Calu3 (cell line): ENCODE data around the gene GUK1. TPM values are rescaled to one million over a fixed set of nuclear protein-coding genes. Genes with fewer than 3 reads are reported as not detected.

Experiments used
- BruUV-seq: library from RNA; stranded (reverse); fragments of 400-500 nt; replicated peaks from 2 replicates; lab custom pipeline; 2021; lab: Mats Ljungman, UMichigan
- CTCF ChIA-PET: fragments of 300-600 bp; sonication (Branson Sonifier 250); formaldehyde crosslinking; loops from one replicate; lab custom pipeline; 2022; ENCODE audit warnings: antibody characterized with exemption; lab: Charles Lee
- DNase-seq: peaks from one replicate; pipeline ENCODE4 v3.0.0; 2022
- H3K27ac Mint-ChIP-seq: one replicate; pipeline ENCODE4 v1.8.0; 2022; ENCODE audit warnings: mixed read lengths; ENCODE audit not compliant: unreplicated experiment
- H3K27me3 Mint-ChIP-seq: one replicate; pipeline ENCODE4 v1.8.0; 2022; ENCODE audit warnings: mixed read lengths; ENCODE audit not compliant: unreplicated experiment
- H3K36me3 Mint-ChIP-seq: one replicate; pipeline ENCODE4 v1.8.0; 2022; ENCODE audit warnings: mild to moderate bottlenecking, moderate library complexity, mixed read lengths; ENCODE audit not compliant: insufficient read depth, unreplicated experiment
- H3K4me1 Mint-ChIP-seq: one replicate; pipeline ENCODE4 v1.8.0; 2022; ENCODE audit warnings: mild to moderate bottlenecking, low read depth, mixed read lengths; ENCODE audit not compliant: unreplicated experiment
- H3K4me3 Mint-ChIP-seq: one replicate; pipeline ENCODE4 v1.8.0; 2022; ENCODE audit warnings: mild to moderate bottlenecking, low read depth, moderate library complexity, mixed read lengths; ENCODE audit not compliant: unreplicated experiment
- H3K9me3 Mint-ChIP-seq: one replicate; pipeline ENCODE4 v1.8.0; 2022; ENCODE audit warnings: low read depth, mixed read lengths; ENCODE audit not compliant: unreplicated experiment
- CTCF ChIP-seq: fragments of 200-600 bp; IDR thresholded peaks from one replicate; pipeline ENCODE4 v1.8.0; 2022; ENCODE audit warnings: antibody characterized with exemption; ENCODE audit not compliant: unreplicated experiment
- intact Hi-C: fragments of 100-400 bp; cut with micrococcal nuclease; formaldehyde crosslinking; loops from one replicate; pipeline ENCODE4 v1.10.0; 2022; ENCODE audit not compliant: unreplicated experiment
- total RNA-seq: library from RNA; stranded (reverse); gene quantifications from 2 replicates; pipeline ENCODE4 v1.2.3, GENCODE V29; 2022

Gene GUK1
- total RNA-seq, 1 experiment from 2014 or later, result 238 TPM

GRCh38 chr1:228099331-228099732 is 40.7 kb upstream of the GUK1 start:
- intact Hi-C loops, result no loop called here

GRCh38 chr1:228100822-228101613 is 39.1 kb upstream of the GUK1 start:
- TSS peak; percentile 67 for BruUV-seq

More at GRCh38 chr1:228099331-228099732, 40.7 kb upstream of the GUK1 start:
- no peak for DNase-seq
- Mint-ChIP-seq H3K9me3 (peaks cover 8% of the 10 kb centered on the region), H3K36me3 (peaks cover 100% of the 10 kb centered on the region), H3K27me3 (no peaks in the 10 kb centered on the region), H3K4me1 (peaks cover 23% of the 10 kb centered on the region), H3K27ac (peak overlapping the region; percentile 87), H3K4me3 (no peak overlapping the region)
- BruUV-seq, result no TSS peak
- CTCF ChIA-PET, result no interaction called here
- no peak for TF ChIP-seq CTCF

GRCh38 chr1:228101614-228101993 is 38.5 kb upstream of the GUK1 start:
- CTCF ChIA-PET, result interaction anchor here (0.6 to 1.1 kb wide), 4 partner anchors 18 to 656 kb away, joined by 4 to 9 read pairs (median 5); no protein-coding TSS in a partner anchor
- BruUV-seq, result no TSS peak
- Mint-ChIP-seq H3K27ac (peak overlapping the region; percentile 78), H3K27me3 (no peaks in the 10 kb centered on the region), H3K4me3 (peak overlapping the region; percentile 92), H3K9me3 (no peaks in the 10 kb centered on the region), H3K36me3 (peaks cover 93% of the 10 kb centered on the region), H3K4me1 (peaks cover 20% of the 10 kb centered on the region)
- intact Hi-C loops, result no loop called here
- TF ChIP-seq CTCF, result no peak
- no peak for DNase-seq

More at GRCh38 chr1:228100822-228101613, 39.1 kb upstream of the GUK1 start:
- Mint-ChIP-seq H3K36me3 (peaks cover 95% of the 10 kb centered on the region), H3K27ac (peak overlapping the region; percentile 78), H3K27me3 (no peaks in the 10 kb centered on the region), H3K4me3 (peak overlapping the region; percentile 92), H3K4me1 (peaks cover 20% of the 10 kb centered on the region), H3K9me3 (no peaks in the 10 kb centered on the region)
- no peak for DNase-seq
- CTCF ChIA-PET, result no interaction called here
- intact Hi-C loops, result no loop called here
- TF ChIP-seq CTCF, result no peak

- Mint-ChIP-seq H3K4me3 (peak overlapping the region; percentile 92), H3K9me3 (no peaks in the 10 kb centered on the region), H3K27me3 (no peaks in the 10 kb centered on the region), H3K4me1 (peaks cover 20% of the 10 kb centered on the region), H3K36me3 (peaks cover 90% of the 10 kb centered on the region), H3K27ac (peak overlapping the region; percentile 78)
- no TSS peak for BruUV-seq
- intact Hi-C loops, result no loop called here
- TF ChIP-seq CTCF, result no peak
- peak; percentile 82 for DNase-seq
- CTCF ChIA-PET, result interaction anchor here (0.6 to 1.1 kb wide), 4 partner anchors 19 to 656 kb away, joined by 4 to 9 read pairs (median 5); no protein-coding TSS in a partner anchor
Measured at GRCh38 chr1:228101994-228102790, 37.9 kb upstream of the GUK1 start.
